Fibroblast of villous mesenchyme (primary cell): ENCODE data around the gene CEP97. TPM values are rescaled to one million over a fixed set of nuclear protein-coding genes. Genes with fewer than 3 reads are reported as not detected.
"Not testable (repeated sequence)": the region's sequence is repeated elsewhere in the genome, so short reads cannot be mapped to it uniquely, and the experiment has no call there.

ENCODE experiments used
- DNase-seq: peaks from one replicate; pipeline ENCODE4 v3.0.0-alpha.2; 2010; ENCODE audit warnings: low read depth
- H3K4me3 ChIP-seq: 2 replicates; pipeline ENCODE4 v1.5.1; 2011; ENCODE audit warnings: low read depth, mild to moderate bottlenecking, low read length
- CTCF ChIP-seq: IDR thresholded peaks from 2 replicates; pipeline ENCODE4 v1.5.1; 2012; ENCODE audit warnings: low read depth, mild to moderate bottlenecking, low read length; ENCODE audit not compliant: insufficient read depth
- total RNA-seq: library from RNA; depleted of rRNA; stranded (reverse); fragments of >200 nt; gene quantifications from 2 replicates; pipeline ENCODE4 v1.2.3, GENCODE V29; 2012

The CEP97 gene
- total RNA-seq, 1 donor, result 24.6 TPM

- no peak for DNase-seq
- no peak for TF ChIP-seq CTCF
- H3K4me3 ChIP-seq, result no peak overlapping the region
Measured at GRCh38 chr3:101680466-101680865, 43.9 kb upstream of the CEP97 start.

- H3K4me3 ChIP-seq, result peak overlapping the region; percentile 80
- no peak for TF ChIP-seq CTCF
- DNase-seq, result no peak
Measured at GRCh38 chr3:101685050-101685400, 39.4 kb upstream of the CEP97 start.

GRCh38 chr3:101685870-101686307, 38.5 kb upstream of the CEP97 start:
- peak overlapping the region; percentile 80 for H3K4me3 ChIP-seq
- DNase-seq, result peak; percentile 33
- no peak for TF ChIP-seq CTCF

- DNase-seq, result no peak
- no peak for TF ChIP-seq CTCF
- H3K4me3 ChIP-seq, result peak overlapping the region; percentile 80
Measured at GRCh38 chr3:101687142-101687931, 37.1 kb upstream of the CEP97 start.

GRCh38 chr3:101689286-101689685, 35.1 kb upstream of the CEP97 start:
- no peak overlapping the region for H3K4me3 ChIP-seq
- no peak for TF ChIP-seq CTCF
- DNase-seq, result no peak

- no peak for TF ChIP-seq CTCF
- H3K4me3 ChIP-seq, result no peak overlapping the region
- no peak for DNase-seq
Measured at GRCh38 chr3:101690972-101691371, 33.4 kb upstream of the CEP97 start.

- not testable (repeated sequence) for DNase-seq, H3K4me3 ChIP-seq
Measured at GRCh38 chr3:101691685-101692671, 32.4 kb upstream of the CEP97 start.
